GM12878 (cell line): ENCODE measurements around the gene BCAS3.

ENCODE experiments used
- BHLHE40 ChIP-seq, 2 experiments: fragments of 450-650 bp in 1 of 2; IDR thresholded peaks; 2 replicates each; pipeline ENCODE4 v1.6.1; 2011 to 2017; ENCODE audit warnings: low read depth in 2 of 2, borderline replicate concordance in 1 of 2, improper control_type of control experiment in 1 of 2, low read length in 1 of 2, mild to moderate bottlenecking in 1 of 2
- CBX3 ChIP-seq: fragments of 200-600 bp; sonication (generic); IDR thresholded peaks from 2 replicates; pipeline ENCODE4 v1.6.1; 2016; ENCODE audit warnings: low read depth, borderline replicate concordance
- CTCF ChIP-seq, 3 experiments: IDR thresholded peaks in 2 of 3; conservative IDR thresholded peaks in 1 of 3; 2 replicates each; pipeline ENCODE4 v1.5.1; 2011; ENCODE audit warnings: low read depth in 3 of 3, low read length in 3 of 3, mild to moderate bottlenecking in 3 of 3, control low read depth in 2 of 3, moderate library complexity in 2 of 3, inconsistent platforms in 1 of 3, mixed read lengths in 1 of 3; ENCODE audit not compliant: control insufficient read depth in 2 of 3, insufficient read depth in 1 of 3; ENCODE audit errors: extremely low read depth in 1 of 3
- MTA3 ChIP-seq: IDR thresholded peaks from 2 replicates; pipeline ENCODE4 v1.6.1; 2012; ENCODE audit warnings: low read length, inconsistent platforms, borderline replicate concordance
- NR2C2 ChIP-seq: IDR thresholded peaks from 2 replicates; pipeline ENCODE4 v1.6.1; 2011; ENCODE audit warnings: borderline replicate concordance, low read depth; ENCODE audit not compliant: control insufficient read depth, insufficient read length
- PBX3 ChIP-seq: IDR thresholded peaks from 2 replicates; pipeline ENCODE4 v1.6.1; 2011; ENCODE audit warnings: mild to moderate bottlenecking, low read depth, low read length, moderate library complexity; ENCODE audit not compliant: insufficient replicate concordance
- POLR2A ChIP-seq: IDR thresholded peaks from 2 replicates; pipeline ENCODE4 v1.6.1; 2011; ENCODE audit warnings: low read depth, mild to moderate bottlenecking, low read length
- RAD21 ChIP-seq: IDR thresholded peaks from 2 replicates; pipeline ENCODE4 v1.6.1; 2011; ENCODE audit warnings: mild to moderate bottlenecking, low read depth, low read length, moderate library complexity; ENCODE audit not compliant: insufficient read depth
- RELB ChIP-seq: fragments of 450-650 bp; IDR thresholded peaks from 2 replicates; pipeline ENCODE4 v1.6.1; 2017; ENCODE audit warnings: low read depth, mild to moderate bottlenecking, moderate library complexity
- SIX5 ChIP-seq: IDR thresholded peaks from 2 replicates; pipeline ENCODE4 v1.6.1; 2011; ENCODE audit warnings: mild to moderate bottlenecking, low read depth, low read length, moderate library complexity; ENCODE audit not compliant: severe bottlenecking
- SMAD1 ChIP-seq: fragments of 450-650 bp; IDR thresholded peaks from 2 replicates; pipeline ENCODE4 v1.6.1; 2018; ENCODE audit warnings: mild to moderate bottlenecking, low read depth; ENCODE audit not compliant: partially characterized antibody
- TAF1 ChIP-seq: IDR thresholded peaks from 2 replicates; pipeline ENCODE4 v1.6.1; 2011; ENCODE audit warnings: mild to moderate bottlenecking, low read depth, low read length, borderline replicate concordance

- TF ChIP-seq RAD21: no peak
- TF ChIP-seq CTCF (IDR thresholded peaks at IDR 0.05 in 2 of 3, conservative IDR thresholded peaks at IDR 0.05 in 1 of 3; ENCODE audit: control insufficient read depth in 2 of 3, extremely low read depth in 1 of 3, insufficient read depth in 1 of 3, low read depth in 3 of 3, low read length in 3 of 3): no peak
- no peak for TF ChIP-seq POLR2A
- TF ChIP-seq PBX3: no peak
- TF ChIP-seq NR2C2: no peak
- no peak for TF ChIP-seq SIX5
- TF ChIP-seq SMAD1: no peak
- TF ChIP-seq MTA3: no peak
- no peak for TF ChIP-seq RELB
- TF ChIP-seq BHLHE40 (IDR thresholded peaks at IDR 0.05; ENCODE audit: borderline replicate concordance in 1 of 2, low read depth in 2 of 2, low read length in 1 of 2): no peak
- TF ChIP-seq CBX3: no peak
- no peak for TF ChIP-seq TAF1
Observed at GRCh38 chr17:61371179-61371578, 693.5 kb downstream of the BCAS3 start.
